PC-9 (cell line): ENCODE data around the gene MYH16. TPM values are rescaled to one million over a fixed set of nuclear protein-coding genes. Genes with fewer than 3 reads are reported as not detected.
"Not testable (repeated sequence)": the region's sequence is repeated elsewhere in the genome, so short reads cannot be mapped to it uniquely, and the experiment has no call there.

Source experiments
- BruUV-seq: library from RNA; stranded (reverse); fragments of 400-500 nt; replicated peaks from 2 replicates; lab custom pipeline; 2021; lab: Mats Ljungman, UMichigan
- CTCF ChIA-PET: fragments of 300-600 bp; sonication (Branson Sonifier 250); formaldehyde crosslinking; loops from one replicate; lab custom pipeline; 2022; ENCODE audit warnings: antibody characterized with exemption; lab: Charles Lee
- POLR2A ChIA-PET: fragments of 300-600 bp; sonication (Branson Sonifier 250); formaldehyde crosslinking; loops from one replicate; lab custom pipeline; 2022; ENCODE audit warnings: antibody characterized with exemption; ENCODE audit not compliant: unreplicated experiment; lab: Charles Lee
- DNase-seq, 2 experiments: peaks; one replicate each; pipeline versions ENCODE4 v3.0.0 to v3.0.0-alpha.2; 2015 to 2022; ENCODE audit warnings: mixed read lengths in 1 of 2
- H2AFZ ChIP-seq: fragments of 200-600 bp; sonication (generic); 2 replicates; pipeline ENCODE4 v1.8.1; 2017; ENCODE audit warnings: antibody characterized with exemption
- H3F3A ChIP-seq: fragments of 200-600 bp; sonication (generic); 2 replicates; pipeline ENCODE4 v1.8.1; 2017; ENCODE audit warnings: antibody characterized with exemption, mild to moderate bottlenecking, low read depth; ENCODE audit not compliant: insufficient read depth
- H3K27ac ChIP-seq: fragments of 200-600 bp; sonication (generic); 2 replicates; pipeline ENCODE4 v1.6.1; 2016; ENCODE audit warnings: mixed run types
- H3K27me3 ChIP-seq: fragments of 200-600 bp; sonication (generic); 2 replicates; pipeline ENCODE4 v1.6.1; 2016; ENCODE audit warnings: low read depth, mixed run types; ENCODE audit not compliant: insufficient read depth
- H3K36me3 ChIP-seq: fragments of 200-600 bp; sonication (generic); 2 replicates; pipeline ENCODE4 v1.6.1; 2016; ENCODE audit warnings: low read depth, mixed run types
- H3K4me1 ChIP-seq: fragments of 200-600 bp; sonication (generic); replicated peaks from 2 replicates; pipeline ENCODE4 v1.6.1; 2016; ENCODE audit warnings: mixed run types; ENCODE audit not compliant: insufficient read depth
- H3K4me2 ChIP-seq: fragments of 200-600 bp; sonication (generic); 2 replicates; pipeline ENCODE4 v1.6.1; 2017; ENCODE audit warnings: mixed run types
- H3K4me3 ChIP-seq: fragments of 200-600 bp; sonication (generic); 2 replicates; pipeline ENCODE4 v1.6.1; 2016; ENCODE audit warnings: mixed run types
- H3K79me2 ChIP-seq: fragments of 200-600 bp; sonication (generic); 2 replicates; pipeline ENCODE4 v1.6.1; 2017; ENCODE audit warnings: low read depth, mixed run types
- H3K9me2 ChIP-seq: fragments of 200-600 bp; sonication (generic); 2 replicates; pipeline ENCODE4 v1.8.1; 2017; ENCODE audit warnings: mild to moderate bottlenecking; ENCODE audit not compliant: insufficient read depth
- H3K9me3 ChIP-seq: fragments of 200-600 bp; sonication (generic); 2 replicates; pipeline ENCODE4 v1.8.1; 2016; ENCODE audit warnings: low read depth; ENCODE audit not compliant: insufficient read depth
- H4K20me1 ChIP-seq: fragments of 200-600 bp; sonication (generic); 2 replicates; pipeline ENCODE4 v1.8.1; 2017; ENCODE audit not compliant: insufficient read depth
- CTCF ChIP-seq: fragments of 200-600 bp; sonication (generic); conservative IDR thresholded peaks from 2 replicates; pipeline ENCODE4 v1.6.1; 2017; ENCODE audit warnings: mixed run types, antibody characterized with exemption, mild to moderate bottlenecking, moderate library complexity
- EZH2 ChIP-seq: fragments of 200-600 bp; sonication (generic); IDR thresholded peaks from 2 replicates; pipeline ENCODE4 v1.8.0; 2017; ENCODE audit warnings: antibody characterized with exemption, low read depth
- intact Hi-C: fragments of 100-400 bp; cut with micrococcal nuclease; formaldehyde crosslinking; loops from one replicate; pipeline ENCODE4 v1.10.0; 2022; ENCODE audit not compliant: unreplicated experiment
- total RNA-seq: library from RNA; stranded (reverse); gene quantifications from 2 replicates; pipeline ENCODE4 v1.2.3, GENCODE V29; 2021

Gene MYH16
- total RNA-seq, 1 experiment from 2014 or later: 18.0 TPM

- no peak for TF ChIP-seq EZH2
- no peak for TF ChIP-seq CTCF
- intact Hi-C loops: no loop called here
These were observed 79.6 kb downstream of the MYH16 start for GRCh38 chr7:99352247-99352646.

GRCh38 chr7:99355098-99355497 is 82.5 kb downstream of the MYH16 start:
- Histone ChIP-seq H3F3A (peaks cover 9% of the 10 kb centered on the region; the same call in 1 of the 2 replicates), H3K4me2 (no peak overlapping the region), H3K79me2 (no peaks in the 10 kb centered on the region), H3K4me1 (no peaks in the 10 kb centered on the region), H2AFZ (no peak overlapping the region), H4K20me1 (0 out of 2 replicates have a peak, but pooled peaks cover 4% of the 10 kb centered on the region), H3K27ac (no peak overlapping the region), H3K9me2 (no peaks in the 10 kb centered on the region), H3K27me3 (no peaks in the 10 kb centered on the region), H3K36me3 (peaks cover 9% of the 10 kb centered on the region; the same call in 1 of the 2 replicates), H3K9me3 (no peaks in the 10 kb centered on the region), H3K4me3 (no peak overlapping the region)
- no TSS peak for BruUV-seq
- intact Hi-C loops: no loop called here
- ChIA-PET CTCF (no interaction called here), POLR2A (no interaction called here)
- TF ChIP-seq CTCF (no peak), EZH2 (no peak)
- no peak for DNase-seq

More at GRCh38 chr7:99352247-99352646, 79.6 kb downstream of the MYH16 start:
- no peak overlapping the region for H2AFZ ChIP-seq
- H3K4me2 ChIP-seq: no peak overlapping the region
- no peaks in the 10 kb centered on the region for H3K9me2 ChIP-seq
- ChIA-PET POLR2A (no interaction called here), CTCF (no interaction called here)
- H3K36me3 ChIP-seq: peaks cover 20% of the 10 kb centered on the region
- H3K79me2 ChIP-seq: no peaks in the 10 kb centered on the region
- peaks cover 2% of the 10 kb centered on the region; the same call in 1 of the 2 replicates for H3F3A ChIP-seq
- H3K4me3 ChIP-seq: no peak overlapping the region
- no peak overlapping the region for H3K27ac ChIP-seq
- H3K9me3 ChIP-seq: no peaks in the 10 kb centered on the region
- 0 out of 2 replicates have a peak, but pooled peaks cover 4% of the 10 kb centered on the region for H4K20me1 ChIP-seq
- no peak for DNase-seq
- BruUV-seq: no TSS peak
- no peaks in the 10 kb centered on the region for H3K4me1 ChIP-seq
- H3K27me3 ChIP-seq: no peaks in the 10 kb centered on the region

GRCh38 chr7:99357701-99358490 is 85.3 kb downstream of the MYH16 start:
- Histone ChIP-seq H3K27ac (no peak overlapping the region), H3K79me2 (no peaks in the 10 kb centered on the region), H3K27me3 (no peaks in the 10 kb centered on the region), H3K4me1 (no peaks in the 10 kb centered on the region), H3F3A (peaks cover 9% of the 10 kb centered on the region; the same call in 1 of the 2 replicates), H3K4me3 (no peak overlapping the region), H3K4me2 (no peak overlapping the region), H3K9me2 (no peaks in the 10 kb centered on the region), H2AFZ (no peak overlapping the region), H3K36me3 (0 out of 2 replicates have a peak, but pooled peaks cover 5% of the 10 kb centered on the region), H3K9me3 (no peaks in the 10 kb centered on the region), H4K20me1 (peaks cover 8% of the 10 kb centered on the region)
- no peak for DNase-seq
- no TSS peak for BruUV-seq
- TF ChIP-seq EZH2: no peak
- no peak for TF ChIP-seq CTCF
- intact Hi-C loops: no loop called here
- ChIA-PET POLR2A (no interaction called here), CTCF (no interaction called here)

- not testable (repeated sequence) for BruUV-seq
These were observed 85.9 kb downstream of the MYH16 start for GRCh38 chr7:99358521-99358920.

More at GRCh38 chr7:99358521-99358920, 85.9 kb downstream of the MYH16 start:
- H3K9me2 ChIP-seq, H2AFZ ChIP-seq, CTCF ChIA-PET, H3K4me2 ChIP-seq, H3K79me2 ChIP-seq, H3K4me1 ChIP-seq, H3K27me3 ChIP-seq, H3K27ac ChIP-seq, H3K4me3 ChIP-seq, H3K36me3 ChIP-seq, DNase-seq, POLR2A ChIA-PET, H3K9me3 ChIP-seq, intact Hi-C loops, H3F3A ChIP-seq, H4K20me1 ChIP-seq: not testable (repeated sequence)
